ENCODE results near the gene WWC2. TPM values are rescaled to one million over a fixed set of nuclear protein-coding genes. Genes with fewer than 3 reads are reported as not detected.

Gene WWC2
- total RNA-seq, 4 donors from 2014 or later: 26.9 to 45.9 (median 41.4) TPM

DNA sequence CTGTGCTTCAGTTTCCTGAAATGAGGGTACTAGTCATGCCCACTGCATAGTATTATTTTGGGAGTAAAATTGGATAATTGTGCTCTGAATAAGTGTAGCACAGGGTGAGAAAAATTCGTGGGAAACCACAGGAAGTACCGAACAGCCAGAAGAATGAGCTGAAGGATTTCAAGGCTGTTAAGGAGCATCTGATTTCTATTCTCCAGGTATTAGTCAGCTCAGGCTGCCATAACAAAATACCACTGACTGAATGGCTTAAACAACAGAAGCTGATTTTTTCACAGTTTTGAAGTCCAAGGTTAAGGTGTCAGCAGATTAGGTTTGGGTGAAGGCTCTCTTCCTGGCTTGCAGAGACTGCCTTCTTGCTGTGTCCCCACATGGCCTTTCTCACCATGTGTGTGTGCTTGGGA is 41.9 kb downstream of the WWC2 start:
- Histone ChIP-seq H3K9me3 (no peaks in the 10 kb centered on the region), H3K4me3 (no peak overlapping the region), H3K27ac (no peak overlapping the region), H3K4me1 (peaks cover 0 to 4% of the 10 kb centered on the region in 2 donors), H3K27me3 (no peaks in the 10 kb centered on the region), H3K36me3 (no peaks in the 10 kb centered on the region)
- no peak for DNase-seq
- TF ChIP-seq, protein P1, sequence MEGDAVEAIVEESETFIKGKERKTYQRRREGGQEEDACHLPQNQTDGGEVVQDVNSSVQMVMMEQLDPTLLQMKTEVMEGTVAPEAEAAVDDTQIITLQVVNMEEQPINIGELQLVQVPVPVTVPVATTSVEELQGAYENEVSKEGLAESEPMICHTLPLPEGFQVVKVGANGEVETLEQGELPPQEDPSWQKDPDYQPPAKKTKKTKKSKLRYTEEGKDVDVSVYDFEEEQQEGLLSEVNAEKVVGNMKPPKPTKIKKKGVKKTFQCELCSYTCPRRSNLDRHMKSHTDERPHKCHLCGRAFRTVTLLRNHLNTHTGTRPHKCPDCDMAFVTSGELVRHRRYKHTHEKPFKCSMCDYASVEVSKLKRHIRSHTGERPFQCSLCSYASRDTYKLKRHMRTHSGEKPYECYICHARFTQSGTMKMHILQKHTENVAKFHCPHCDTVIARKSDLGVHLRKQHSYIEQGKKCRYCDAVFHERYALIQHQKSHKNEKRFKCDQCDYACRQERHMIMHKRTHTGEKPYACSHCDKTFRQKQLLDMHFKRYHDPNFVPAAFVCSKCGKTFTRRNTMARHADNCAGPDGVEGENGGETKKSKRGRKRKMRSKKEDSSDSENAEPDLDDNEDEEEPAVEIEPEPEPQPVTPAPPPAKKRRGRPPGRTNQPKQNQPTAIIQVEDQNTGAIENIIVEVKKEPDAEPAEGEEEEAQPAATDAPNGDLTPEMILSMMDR (IDR thresholded peaks at IDR 0.05): no peak
- no peak for TF ChIP-seq POLR2A (IDR thresholded peaks at IDR 0.05)
- intact Hi-C loops (cut with DNase I; ENCODE audit: low total_unique reads): no loop called here

DNA sequence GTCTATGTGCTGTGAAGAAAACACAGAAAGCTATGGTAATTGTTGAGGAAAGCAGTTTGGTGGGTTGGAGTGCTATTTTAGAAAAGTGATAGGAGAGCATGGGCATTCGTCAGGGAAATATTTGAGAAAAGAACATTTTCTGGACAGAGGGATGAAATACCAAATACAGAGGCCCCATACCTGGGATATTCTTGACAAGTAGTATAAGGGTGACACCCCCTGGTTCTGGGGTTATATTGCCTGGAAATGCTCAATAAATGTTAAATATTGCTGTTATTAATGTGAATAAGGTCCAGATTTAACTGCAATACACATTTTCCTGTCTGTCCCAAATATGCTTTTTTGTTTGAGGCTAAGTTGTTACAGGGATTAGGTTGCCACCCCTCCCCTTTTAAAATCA is 42.9 kb downstream of the WWC2 start:
- TF ChIP-seq POLR2A (IDR thresholded peaks at IDR 0.05): no peak
- TF ChIP-seq, protein P1 (IDR thresholded peaks at IDR 0.05): no peak
- no peak for DNase-seq
- peaks cover 0 to 4% of the 10 kb centered on the region in 2 donors for H3K4me1 ChIP-seq
- H3K9me3 ChIP-seq: no peaks in the 10 kb centered on the region
- no peak overlapping the region for H3K4me3 ChIP-seq
- no peaks in the 10 kb centered on the region for H3K36me3 ChIP-seq
- intact Hi-C loops (cut with DNase I; ENCODE audit: low total_unique reads): no loop called here
- no peak overlapping the region for H3K27ac ChIP-seq
- H3K27me3 ChIP-seq: no peaks in the 10 kb centered on the region

DNA sequence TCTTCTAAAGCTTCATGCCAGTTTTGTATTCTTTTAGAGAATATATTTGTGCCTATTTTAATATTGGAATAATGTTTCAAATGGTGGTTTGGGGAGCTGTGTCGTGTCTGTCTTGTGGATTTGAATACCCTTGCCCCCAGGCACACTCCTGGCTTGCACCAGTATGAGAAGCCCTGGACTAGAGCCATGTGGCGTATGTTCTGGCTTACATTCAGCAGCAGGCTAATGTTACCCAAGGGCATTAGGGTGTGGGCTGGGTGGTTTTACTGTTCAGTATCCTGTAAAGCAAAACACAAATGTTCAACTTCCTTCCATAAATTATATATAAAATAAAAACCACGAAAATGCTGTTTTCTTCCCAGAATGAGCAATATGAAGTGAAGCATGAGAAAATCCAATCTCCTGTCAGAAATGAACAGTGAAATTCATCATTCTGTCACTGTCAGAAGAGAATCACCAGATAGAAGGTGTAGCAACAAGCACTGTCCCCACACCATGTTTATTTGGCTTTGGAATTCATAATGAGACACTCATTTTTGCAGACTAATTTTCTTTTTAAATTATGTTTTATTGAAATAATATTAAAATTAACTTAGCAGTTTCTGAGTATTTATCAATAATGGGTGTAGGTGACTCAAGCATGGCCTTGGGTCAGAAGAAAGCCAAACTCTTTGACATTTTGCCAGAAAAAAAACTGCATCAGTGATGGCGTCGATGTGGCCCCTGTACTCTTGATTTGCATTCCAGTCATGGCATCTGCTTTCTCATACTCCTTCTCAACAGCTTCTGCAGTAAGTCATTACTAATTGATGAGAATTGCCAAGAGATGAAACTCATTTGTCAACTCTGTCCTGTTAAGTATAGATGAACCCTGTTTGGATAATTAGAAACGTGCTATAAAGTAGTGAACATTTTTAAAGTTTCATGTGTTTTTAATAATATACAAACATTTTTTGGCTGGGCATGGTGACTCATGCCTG is 43.8 kb downstream of the WWC2 start:
- no peaks in the 10 kb centered on the region for H3K27me3 ChIP-seq
- no peaks in the 10 kb centered on the region for H3K9me3 ChIP-seq
- no peak for DNase-seq
- H3K27ac ChIP-seq: no peak overlapping the region
- intact Hi-C loops (cut with DNase I; ENCODE audit: low total_unique reads): no loop called here
- no peak overlapping the region for H3K4me3 ChIP-seq
- H3K4me1 ChIP-seq: peaks cover 0 to 4% of the 10 kb centered on the region in 2 donors
- no peak for TF ChIP-seq POLR2A (IDR thresholded peaks at IDR 0.05)
- TF ChIP-seq, protein P1 (IDR thresholded peaks at IDR 0.05): no peak
- H3K36me3 ChIP-seq: no peaks in the 10 kb centered on the region

DNA sequence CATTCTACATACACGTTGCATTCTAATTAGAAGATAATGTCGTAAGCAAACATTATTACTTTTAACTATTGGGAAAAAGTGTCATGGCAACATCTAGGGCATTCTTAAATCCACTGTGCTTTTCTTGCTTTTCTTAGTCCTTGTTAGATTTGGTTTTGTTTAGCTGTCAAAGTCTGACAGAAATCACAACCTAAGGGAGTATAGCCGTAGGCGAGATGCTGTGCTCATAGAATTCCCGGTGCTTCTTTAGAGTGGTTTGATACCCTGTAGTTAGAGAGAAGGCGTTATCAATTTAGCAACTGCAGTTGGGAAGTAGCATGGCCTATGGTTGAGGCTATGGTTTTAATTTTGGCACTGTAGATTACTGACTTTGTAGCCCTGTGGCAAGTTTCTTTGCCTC is 45.7 kb downstream of the WWC2 start:
- H3K27me3 ChIP-seq: no peaks in the 10 kb centered on the region
- H3K9me3 ChIP-seq: no peaks in the 10 kb centered on the region
- no peak overlapping the region for H3K4me3 ChIP-seq
- no peak for TF ChIP-seq POLR2A (IDR thresholded peaks at IDR 0.05)
- TF ChIP-seq, protein P1 (IDR thresholded peaks at IDR 0.05): no peak
- H3K36me3 ChIP-seq: no peaks in the 10 kb centered on the region
- no peak overlapping the region for H3K27ac ChIP-seq
- DNase-seq: no peak
- intact Hi-C loops (cut with DNase I; ENCODE audit: low total_unique reads): no loop called here
- H3K4me1 ChIP-seq: peaks cover 0 to 4% of the 10 kb centered on the region in 2 donors

DNA sequence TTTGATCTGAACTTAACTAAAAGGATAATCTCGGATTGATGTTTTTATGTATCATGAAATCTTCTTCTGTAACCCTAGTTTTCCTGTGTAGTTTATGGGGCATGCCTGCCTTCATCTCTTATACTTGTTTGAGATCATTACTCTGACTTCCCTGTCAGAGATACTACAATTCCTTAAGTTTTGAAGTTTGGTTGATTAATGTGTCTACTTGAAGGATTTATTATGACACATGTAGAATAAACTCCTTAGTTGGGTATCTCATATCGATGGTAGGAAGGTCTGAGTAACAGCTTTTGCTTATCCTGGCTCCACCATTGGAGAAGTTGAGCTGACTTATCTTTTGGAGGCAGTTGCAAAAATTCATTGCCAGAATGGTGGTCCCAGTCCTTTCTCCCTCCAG is 46.7 kb downstream of the WWC2 start:
- Histone ChIP-seq H3K27ac (no peak overlapping the region), H3K36me3 (no peaks in the 10 kb centered on the region), H3K4me3 (no peak overlapping the region), H3K4me1 (peaks cover 0 to 4% of the 10 kb centered on the region in 2 donors), H3K9me3 (no peaks in the 10 kb centered on the region), H3K27me3 (no peaks in the 10 kb centered on the region)
- TF ChIP-seq, protein P1 (IDR thresholded peaks at IDR 0.05): no peak
- intact Hi-C loops (cut with DNase I; ENCODE audit: low total_unique reads): no loop called here
- DNase-seq: no peak

All from uterus (tissue), 4 donors.